ENCODE results near the gene DMWD.

The DMWD gene

GRCh38 chr19:45746866-45747265 lies 45.8 kb downstream of the DMWD start:
- H3K9me3 ChIP-seq (ENCODE audit: insufficient read depth, low read depth, low read length) = no peaks in the 10 kb centered on the region
- H2BK12ac ChIP-seq (ENCODE audit: low read length) = no peak overlapping the region
- H3K9ac ChIP-seq (ENCODE audit: low read length) = no peak overlapping the region
- H3K18ac ChIP-seq (ENCODE audit: low read length) = no peak overlapping the region
- H2BK120ac ChIP-seq (ENCODE audit: insufficient read depth, low read length, poor library complexity) = no peak overlapping the region
- H3K4me2 ChIP-seq (ENCODE audit: low read length) = no peak overlapping the region
- no peak overlapping the region for H2AFZ ChIP-seq (ENCODE audit: insufficient read depth, low read length, poor library complexity)
- H3K14ac ChIP-seq (ENCODE audit: low read length) = no peak overlapping the region
- peaks cover 2% of the 10 kb centered on the region for H3K79me1 ChIP-seq (ENCODE audit: low read length)
- H3K27ac ChIP-seq (ENCODE audit: low read depth, low read length) = no peak overlapping the region
- H4K12ac ChIP-seq (ENCODE audit: low read depth, low read length) = no peak overlapping the region
- WGBS (ENCODE audit: extremely low coverage, insufficient coverage, insufficient read length) = no CpG with 5 or more reads among the region's 5 CpGs
- H3K4me3 ChIP-seq (ENCODE audit: low read depth, low read length) = no peak overlapping the region
- peaks cover 3 to 9% of the 10 kb centered on the region in 2 experiments for H3K4me1 ChIP-seq (ENCODE audit: control insufficient read depth in 1 of 2, insufficient read depth in 2 of 2, low read length in 2 of 2)
- no peaks in the 10 kb centered on the region for H3K27me3 ChIP-seq (ENCODE audit: insufficient read depth, low read length)
- no peaks in the 10 kb centered on the region for H3K36me3 ChIP-seq (ENCODE audit: control insufficient read depth in 1 of 2, insufficient read depth in 2 of 2, low read length in 2 of 2)
- DNase-seq = peak in 1 of 2 donors; percentile 70
- no peaks in the 10 kb centered on the region for H3K79me2 ChIP-seq (ENCODE audit: control insufficient read depth, insufficient read depth, low read length, poor library complexity)
- no peak overlapping the region for H2BK5ac ChIP-seq (ENCODE audit: low read depth, low read length, poor library complexity)
- H2AK5ac ChIP-seq (ENCODE audit: low read length) = no peak overlapping the region
- H4K91ac ChIP-seq (ENCODE audit: low read depth, low read length) = no peak overlapping the region
- no peak overlapping the region for H3K4ac ChIP-seq (ENCODE audit: low read depth, low read length)
- H4K8ac ChIP-seq (ENCODE audit: low read depth, low read length) = no peak overlapping the region
- H3K23ac ChIP-seq (ENCODE audit: low read length) = no peak overlapping the region

DNA sequence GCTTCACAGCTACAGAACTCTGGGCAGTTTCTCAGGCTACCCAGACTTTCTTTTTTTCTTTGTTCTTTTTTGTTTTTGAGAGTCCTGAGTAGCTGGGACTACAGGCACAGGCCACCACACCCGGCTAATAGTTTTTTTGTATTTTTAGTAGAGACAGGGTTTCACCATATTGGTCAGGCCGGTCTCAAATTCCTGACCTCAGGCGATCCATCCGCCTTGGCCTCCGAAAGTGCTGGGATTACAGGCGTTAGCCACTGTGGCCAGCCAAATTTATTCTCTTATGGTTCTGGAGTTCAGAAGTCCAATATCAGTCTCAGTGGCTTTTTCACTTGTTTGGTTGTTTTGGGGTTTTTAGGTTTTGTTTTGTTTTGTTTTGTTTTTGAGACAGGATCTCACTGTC lies 47.0 kb downstream of the DMWD start:
- Histone ChIP-seq H3K27ac (ENCODE audit: low read depth, low read length) (no peak overlapping the region), H2AK5ac (ENCODE audit: low read length) (no peak overlapping the region), H4K12ac (ENCODE audit: low read depth, low read length) (no peak overlapping the region), H3K36me3 (ENCODE audit: control insufficient read depth in 1 of 2, insufficient read depth in 2 of 2, low read length in 2 of 2) (no peaks in the 10 kb centered on the region), H3K23ac (ENCODE audit: low read length) (no peak overlapping the region), H3K9ac (ENCODE audit: low read length) (no peak overlapping the region), H2BK120ac (ENCODE audit: insufficient read depth, low read length, poor library complexity) (no peak overlapping the region), H3K79me1 (ENCODE audit: low read length) (peaks cover 2% of the 10 kb centered on the region), H3K4me2 (ENCODE audit: low read length) (no peak overlapping the region), H3K18ac (ENCODE audit: low read length) (no peak overlapping the region), H3K4me1 (ENCODE audit: control insufficient read depth in 1 of 2, insufficient read depth in 2 of 2, low read length in 2 of 2) (peaks cover 3 to 9% of the 10 kb centered on the region in 2 experiments), H3K79me2 (ENCODE audit: control insufficient read depth, insufficient read depth, low read length, poor library complexity) (no peaks in the 10 kb centered on the region), H3K4ac (ENCODE audit: low read depth, low read length) (no peak overlapping the region), H3K14ac (ENCODE audit: low read length) (no peak overlapping the region), H2BK5ac (ENCODE audit: low read depth, low read length, poor library complexity) (no peak overlapping the region), H4K8ac (ENCODE audit: low read depth, low read length) (no peak overlapping the region), H3K27me3 (ENCODE audit: insufficient read depth, low read length) (no peaks in the 10 kb centered on the region), H3K4me3 (ENCODE audit: low read depth, low read length) (no peak overlapping the region), H4K91ac (ENCODE audit: low read depth, low read length) (no peak overlapping the region), H2BK12ac (ENCODE audit: low read length) (no peak overlapping the region), H3K9me3 (ENCODE audit: insufficient read depth, low read depth, low read length) (no peaks in the 10 kb centered on the region), H2AFZ (ENCODE audit: insufficient read depth, low read length, poor library complexity) (no peak overlapping the region)
- WGBS (ENCODE audit: extremely low coverage, insufficient coverage, insufficient read length) = no CpG with 5 or more reads among the region's 6 CpGs
- peak; percentile 62 to 79 for DNase-seq

GRCh38 chr19:45742969-45743368 lies 49.7 kb downstream of the DMWD start:
- H4K12ac ChIP-seq (ENCODE audit: low read depth, low read length) = no peak overlapping the region
- no peak overlapping the region for H3K4me2 ChIP-seq (ENCODE audit: low read length)
- H2BK120ac ChIP-seq (ENCODE audit: insufficient read depth, low read length, poor library complexity) = no peak overlapping the region
- H3K79me2 ChIP-seq (ENCODE audit: control insufficient read depth, insufficient read depth, low read length, poor library complexity) = no peaks in the 10 kb centered on the region
- H2AK5ac ChIP-seq (ENCODE audit: low read length) = no peak overlapping the region
- no peak overlapping the region for H3K14ac ChIP-seq (ENCODE audit: low read length)
- H2BK5ac ChIP-seq (ENCODE audit: low read depth, low read length, poor library complexity) = no peak overlapping the region
- H4K8ac ChIP-seq (ENCODE audit: low read depth, low read length) = no peak overlapping the region
- H4K91ac ChIP-seq (ENCODE audit: low read depth, low read length) = no peak overlapping the region
- no peak overlapping the region for H3K18ac ChIP-seq (ENCODE audit: low read length)
- H3K23ac ChIP-seq (ENCODE audit: low read length) = no peak overlapping the region
- no peak overlapping the region for H3K4me3 ChIP-seq (ENCODE audit: low read depth, low read length)
- no CpG with 5 or more reads among the region's 4 CpGs for WGBS (ENCODE audit: extremely low coverage, insufficient coverage, insufficient read length)
- H3K4ac ChIP-seq (ENCODE audit: low read depth, low read length) = no peak overlapping the region
- no peaks in the 10 kb centered on the region for H3K36me3 ChIP-seq (ENCODE audit: control insufficient read depth in 1 of 2, insufficient read depth in 2 of 2, low read length in 2 of 2)
- H2AFZ ChIP-seq (ENCODE audit: insufficient read depth, low read length, poor library complexity) = no peak overlapping the region
- H3K79me1 ChIP-seq (ENCODE audit: low read length) = peaks cover 2% of the 10 kb centered on the region
- no peak overlapping the region for H3K27ac ChIP-seq (ENCODE audit: low read depth, low read length)
- no peak for DNase-seq
- H3K9ac ChIP-seq (ENCODE audit: low read length) = no peak overlapping the region
- H2BK12ac ChIP-seq (ENCODE audit: low read length) = no peak overlapping the region
- peaks cover 3 to 9% of the 10 kb centered on the region in 2 experiments for H3K4me1 ChIP-seq (ENCODE audit: control insufficient read depth in 1 of 2, insufficient read depth in 2 of 2, low read length in 2 of 2)
- no peaks in the 10 kb centered on the region for H3K27me3 ChIP-seq (ENCODE audit: insufficient read depth, low read length)
- no peaks in the 10 kb centered on the region for H3K9me3 ChIP-seq (ENCODE audit: insufficient read depth, low read depth, low read length)

- peaks cover 0 to 3% of the 10 kb centered on the region in 2 experiments for H3K4me1 ChIP-seq (ENCODE audit: control insufficient read depth in 1 of 2, insufficient read depth in 2 of 2, low read length in 2 of 2)
- no peak overlapping the region for H2BK12ac ChIP-seq (ENCODE audit: low read length)
- no peak overlapping the region for H3K4me2 ChIP-seq (ENCODE audit: low read length)
- no peaks in the 10 kb centered on the region for H3K9me3 ChIP-seq (ENCODE audit: insufficient read depth, low read depth, low read length)
- H2AFZ ChIP-seq (ENCODE audit: insufficient read depth, low read length, poor library complexity) = no peak overlapping the region
- no peaks in the 10 kb centered on the region for H3K27me3 ChIP-seq (ENCODE audit: insufficient read depth, low read length)
- H2AK5ac ChIP-seq (ENCODE audit: low read length) = no peak overlapping the region
- no peak overlapping the region for H2BK120ac ChIP-seq (ENCODE audit: insufficient read depth, low read length, poor library complexity)
- H3K14ac ChIP-seq (ENCODE audit: low read length) = no peak overlapping the region
- H3K27ac ChIP-seq (ENCODE audit: low read depth, low read length) = no peak overlapping the region
- H4K12ac ChIP-seq (ENCODE audit: low read depth, low read length) = no peak overlapping the region
- no peak overlapping the region for H3K18ac ChIP-seq (ENCODE audit: low read length)
- no peak overlapping the region for H3K9ac ChIP-seq (ENCODE audit: low read length)
- no peak overlapping the region for H4K8ac ChIP-seq (ENCODE audit: low read depth, low read length)
- WGBS (ENCODE audit: extremely low coverage, insufficient coverage, insufficient read length) = no CpG with 5 or more reads among the region's 10 CpGs
- no peak for DNase-seq
- H3K4me3 ChIP-seq (ENCODE audit: low read depth, low read length) = no peak overlapping the region
- no peaks in the 10 kb centered on the region for H3K36me3 ChIP-seq (ENCODE audit: control insufficient read depth in 1 of 2, insufficient read depth in 2 of 2, low read length in 2 of 2)
- no peak overlapping the region for H3K4ac ChIP-seq (ENCODE audit: low read depth, low read length)
- peaks cover 3% of the 10 kb centered on the region for H3K79me1 ChIP-seq (ENCODE audit: low read length)
- no peak overlapping the region for H4K91ac ChIP-seq (ENCODE audit: low read depth, low read length)
- H3K79me2 ChIP-seq (ENCODE audit: control insufficient read depth, insufficient read depth, low read length, poor library complexity) = no peaks in the 10 kb centered on the region
- H3K23ac ChIP-seq (ENCODE audit: low read length) = no peak overlapping the region
- no peak overlapping the region for H2BK5ac ChIP-seq (ENCODE audit: low read depth, low read length, poor library complexity)
Observed at GRCh38 chr19:45739498-45740439, 52.9 kb downstream of the DMWD start.

Measured in trophoblast cell (in vitro differentiated cells and primary cell).